Common myeloid progenitor, CD34-positive (primary cell): ENCODE data around the gene ATP8A2.
"Not testable (repeated sequence)": the region's sequence is repeated elsewhere in the genome, so short reads cannot be mapped to it uniquely, and the experiment has no call there.

ENCODE experiments used
- CTCF ChIA-PET: fragments of 350-600 bp; sonication (Branson Sonifier 250); formaldehyde crosslinking; loops from one replicate; lab custom pipeline; 2021; ENCODE audit warnings: antibody characterized with exemption; lab: Charles Lee
- POLR2A ChIA-PET: fragments of 350-600 bp; sonication (Branson Sonifier 250); formaldehyde crosslinking; loops from one replicate; lab custom pipeline; 2021; ENCODE audit warnings: antibody characterized with exemption; lab: Charles Lee
- DNase-seq, 3 donors: peaks; one replicate each; pipeline versions ENCODE4 v3.0.0 to v3.0.0-alpha.2; 2013
- H3K27ac ChIP-seq, 2 experiments: 1 replicate in 1 of 2; 2 replicates in 1 of 2; pipeline ENCODE4 v1.7.0; 2013; ENCODE audit warnings: inconsistent platforms in 2 of 2, low read length in 2 of 2, mild to moderate bottlenecking in 2 of 2, low read depth in 1 of 2, moderate library complexity in 1 of 2; ENCODE audit not compliant: severe bottlenecking in 2 of 2, insufficient read depth in 1 of 2, poor library complexity in 1 of 2
- H3K27me3 ChIP-seq, 5 experiments: replicated peaks in 2 of 5; 1 replicate in 3 of 5; 2 replicates in 2 of 5; pipeline versions ENCODE4 v1.6.1 to v1.7.0; 2013; ENCODE audit warnings: low read length in 4 of 5, mild to moderate bottlenecking in 2 of 5, moderate library complexity in 2 of 5, inconsistent platforms in 1 of 5; ENCODE audit not compliant: insufficient read depth in 5 of 5, control insufficient read depth in 4 of 5
- H3K36me3 ChIP-seq, 4 experiments: 1 replicate in 2 of 4; 2 replicates in 2 of 4; pipeline versions ENCODE4 v1.6.1 to v1.7.0; 2013; ENCODE audit warnings: low read length in 3 of 4, control low read depth in 1 of 4, mild to moderate bottlenecking in 1 of 4; ENCODE audit not compliant: control insufficient read depth in 4 of 4, insufficient read depth in 4 of 4
- H3K4me1 ChIP-seq, 4 experiments: 1 replicate in 3 of 4; 2 replicates in 1 of 4; pipeline versions ENCODE4 v1.6.1 to v1.7.1; 2013; ENCODE audit warnings: low read length in 3 of 4, mild to moderate bottlenecking in 3 of 4, control low read depth in 1 of 4, inconsistent platforms in 1 of 4, moderate library complexity in 1 of 4; ENCODE audit not compliant: control insufficient read depth in 4 of 4, insufficient read depth in 4 of 4; ENCODE audit errors: control extremely low read depth in 1 of 4
- H3K4me3 ChIP-seq, 7 experiments: 1 replicate in 4 of 7; 2 replicates in 3 of 7; pipeline versions ENCODE4 v1.5.1 to v1.7.0; 2013; ENCODE audit warnings: mild to moderate bottlenecking in 7 of 7, low read length in 6 of 7, moderate library complexity in 6 of 7, inconsistent platforms in 2 of 7, low read depth in 2 of 7, control low read depth in 1 of 7; ENCODE audit not compliant: insufficient read depth in 4 of 7, control insufficient read depth in 1 of 7; ENCODE audit errors: extremely low read depth in 1 of 7
- H3K9me3 ChIP-seq, 5 experiments: 1 replicate in 4 of 5; 2 replicates in 1 of 5; pipeline versions ENCODE4 v1.6.1 to v1.7.1; 2013; ENCODE audit warnings: low read length in 4 of 5, mild to moderate bottlenecking in 2 of 5, inconsistent platforms in 1 of 5, low read depth in 1 of 5, moderate library complexity in 1 of 5; ENCODE audit not compliant: control insufficient read depth in 4 of 5, insufficient read depth in 2 of 5; ENCODE audit errors: control extremely low read depth in 1 of 5
- WGBS: methylation state at CpG from one replicate; pipeline ENCODE4 v1.1.5; 2013; ENCODE audit not compliant: insufficient coverage; 5-methylcytosine and 5-hydroxymethylcytosine counted together

ATP8A2 gene

GRCh38 chr13:25945596-25945995 is 573.8 kb downstream of the ATP8A2 start:
- 92% methylated on average over 5 of the region's 7 CpGs for WGBS
- Histone ChIP-seq H3K4me1 (no peaks in the 10 kb centered on the region), H3K36me3 (no peaks in the 10 kb centered on the region), H3K27ac (no peak overlapping the region), H3K9me3 (peaks cover 0 to under 1% (median 0%) of the 10 kb centered on the region in 5 experiments), H3K27me3 (peaks cover 0 to 9% (median under 1%) of the 10 kb centered on the region in 5 experiments), H3K4me3 (no peak overlapping the region)
- ChIA-PET POLR2A (no interaction called here), CTCF (no interaction called here)
- no peak for DNase-seq

GRCh38 chr13:25946321-25946720 is 574.5 kb downstream of the ATP8A2 start:
- CTCF ChIA-PET, result no interaction called here
- H3K4me3 ChIP-seq, result no peak overlapping the region
- H3K4me1 ChIP-seq, result no peaks in the 10 kb centered on the region
- no peak for DNase-seq
- WGBS, result 100% methylated on average over 2 of the region's 6 CpGs
- no peak overlapping the region for H3K27ac ChIP-seq
- peaks cover 0 to 4% (median 0%) of the 10 kb centered on the region in 5 experiments for H3K9me3 ChIP-seq
- POLR2A ChIA-PET, result no interaction called here
- H3K27me3 ChIP-seq, result peaks cover 0 to 3% (median 0%) of the 10 kb centered on the region in 5 experiments
- no peaks in the 10 kb centered on the region for H3K36me3 ChIP-seq

- peaks cover 0 to 3% (median 0%) of the 10 kb centered on the region in 5 experiments for H3K27me3 ChIP-seq
- no peak for DNase-seq
- WGBS, result 100% methylated on average over 3 of the region's 3 CpGs
- ChIA-PET POLR2A (no interaction called here), CTCF (no interaction called here)
- no peak overlapping the region for H3K27ac ChIP-seq
- no peaks in the 10 kb centered on the region for H3K4me1 ChIP-seq
- no peak overlapping the region for H3K4me3 ChIP-seq
- H3K9me3 ChIP-seq, result peaks cover 0 to 4% (median 0%) of the 10 kb centered on the region in 5 experiments
- H3K36me3 ChIP-seq, result no peaks in the 10 kb centered on the region
These were observed 577.1 kb downstream of the ATP8A2 start for GRCh38 chr13:25948910-25949309.

- CTCF ChIA-PET, result no interaction called here
- Histone ChIP-seq H3K9me3 (peaks cover 0 to 4% (median 1%) of the 10 kb centered on the region in 5 experiments), H3K4me3 (no peak overlapping the region), H3K36me3 (no peaks in the 10 kb centered on the region), H3K27me3 (peaks cover 0 to 3% (median 2%) of the 10 kb centered on the region in 5 experiments), H3K4me1 (no peaks in the 10 kb centered on the region), H3K27ac (no peak overlapping the region)
- 94% methylated on average over 2 of the region's 4 CpGs for WGBS
- DNase-seq, result no peak
- POLR2A ChIA-PET, result no interaction called here
These were observed 580.1 kb downstream of the ATP8A2 start for GRCh38 chr13:25951831-25952230.

GRCh38 chr13:25954080-25954479 is 582.3 kb downstream of the ATP8A2 start:
- H3K27ac ChIP-seq, DNase-seq, H3K4me3 ChIP-seq, CTCF ChIA-PET, POLR2A ChIA-PET, H3K4me1 ChIP-seq, H3K36me3 ChIP-seq, H3K9me3 ChIP-seq, H3K27me3 ChIP-seq: not testable (repeated sequence)
- WGBS, result 74% methylated on average over 5 of the region's 5 CpGs

GRCh38 chr13:25954943-25955342 is 583.2 kb downstream of the ATP8A2 start:
- H3K4me3 ChIP-seq, DNase-seq, H3K27ac ChIP-seq, POLR2A ChIA-PET, H3K9me3 ChIP-seq, CTCF ChIA-PET, H3K4me1 ChIP-seq, H3K36me3 ChIP-seq, H3K27me3 ChIP-seq: not testable (repeated sequence)
- no CpG with 5 or more reads among the region's 1 CpG for WGBS

GRCh38 chr13:25958986-25959385 is 587.2 kb downstream of the ATP8A2 start:
- Histone ChIP-seq H3K4me1 (no peaks in the 10 kb centered on the region), H3K9me3 (peaks cover 0 to 1% (median 0%) of the 10 kb centered on the region in 5 experiments), H3K36me3 (no peaks in the 10 kb centered on the region), H3K27ac (no peak overlapping the region), H3K27me3 (peaks cover 0 to 5% (median 0%) of the 10 kb centered on the region in 5 experiments), H3K4me3 (no peak overlapping the region)
- DNase-seq, result no peak
- WGBS, result 88% methylated on average over 1 of the region's 1 CpG
- ChIA-PET POLR2A (no interaction called here), CTCF (interaction anchor here (1.0 kb wide), 1 partner anchor 21 kb away, joined by 3 read pairs; no protein-coding TSS in a partner anchor)
